GM19468 (cell line): ENCODE data around the gene RGMB.

Experiments used
- ATAC-seq: cut with Tn5 transposase; IDR thresholded peaks from one replicate; pipeline ENCODE4 v1.9.1; 2021; ENCODE audit warnings: mild to moderate bottlenecking, moderate library complexity, moderate number of reproducible peaks; ENCODE audit not compliant: unreplicated experiment; ENCODE audit errors: extremely low read depth

RGMB gene

DNA sequence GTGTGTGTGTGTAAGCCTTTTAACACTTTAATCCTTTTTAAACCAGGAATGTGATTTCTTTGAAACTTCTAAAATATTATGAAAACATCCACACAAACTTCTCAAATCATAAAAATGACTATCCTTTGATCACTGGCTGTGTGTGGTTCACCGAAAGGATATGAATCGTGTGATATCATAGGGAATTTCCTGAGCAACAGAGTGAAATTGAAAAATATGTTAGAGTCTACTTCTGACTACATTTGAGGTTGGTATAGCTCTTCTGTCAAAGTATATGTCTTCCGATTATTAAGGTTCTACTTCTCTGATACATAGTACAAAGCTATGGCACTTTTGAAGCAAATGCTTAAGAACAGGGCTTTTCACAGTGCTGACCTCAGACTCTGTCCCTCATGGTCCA lies 40.3 kb downstream of the RGMB start:
- no peak for ATAC-seq

GRCh38 chr5:98816582-98817222 lies 43.2 kb downstream of the RGMB start:
- no peak for ATAC-seq

- ATAC-seq = no peak
Observed at GRCh38 chr5:98825582-98826375, 52.3 kb downstream of the RGMB start.

DNA sequence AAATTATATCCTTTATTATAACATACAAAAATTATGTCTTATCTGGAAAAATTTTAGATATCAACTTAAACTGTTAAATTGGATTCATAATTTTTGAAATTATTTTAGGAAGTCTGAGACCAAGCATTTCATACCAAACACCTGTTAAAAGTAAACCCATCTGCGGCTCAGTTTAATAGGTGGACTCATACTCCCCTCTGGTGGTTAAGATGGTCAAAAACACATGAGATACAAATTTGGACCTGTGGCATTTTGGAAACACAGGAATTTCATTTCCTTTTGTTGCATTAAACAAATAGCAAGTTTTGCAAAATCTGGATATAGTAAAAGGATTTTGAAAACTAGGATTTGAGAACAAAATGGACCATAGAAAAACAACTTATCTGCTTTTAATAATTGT lies 53.7 kb downstream of the RGMB start:
- ATAC-seq = no peak

DNA sequence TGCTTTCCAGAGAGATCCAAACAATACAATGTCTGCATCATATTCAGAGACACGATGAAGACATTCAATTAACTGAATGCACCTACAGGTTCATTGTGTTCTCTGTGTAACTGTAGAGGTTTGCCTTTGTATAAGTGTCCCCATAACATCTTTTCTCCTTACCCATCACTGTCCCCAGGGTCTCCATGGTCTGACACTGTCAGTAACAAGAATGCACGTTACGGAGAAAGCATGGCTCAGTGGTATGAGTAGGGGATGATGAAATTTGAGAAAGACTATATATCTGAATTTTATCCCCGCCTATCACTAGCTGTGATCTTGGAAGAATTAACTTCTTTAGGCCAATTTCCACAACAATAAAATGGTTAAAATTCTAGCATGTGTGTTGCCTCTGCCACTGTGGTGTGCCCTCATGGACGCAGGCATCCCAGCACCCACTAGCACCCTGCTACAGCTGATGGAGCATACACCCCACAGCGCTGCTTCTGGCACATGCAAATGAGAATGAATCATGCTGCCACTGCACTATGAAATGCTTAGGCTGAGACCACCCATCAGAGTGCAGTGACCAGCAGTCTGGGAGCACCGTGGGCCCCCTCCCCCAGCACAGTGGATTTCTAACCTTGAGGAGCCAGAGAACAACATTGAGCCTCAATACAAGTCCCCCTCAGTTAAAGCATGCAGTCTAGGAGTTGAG lies 54.3 kb downstream of the RGMB start:
- no peak for ATAC-seq

DNA sequence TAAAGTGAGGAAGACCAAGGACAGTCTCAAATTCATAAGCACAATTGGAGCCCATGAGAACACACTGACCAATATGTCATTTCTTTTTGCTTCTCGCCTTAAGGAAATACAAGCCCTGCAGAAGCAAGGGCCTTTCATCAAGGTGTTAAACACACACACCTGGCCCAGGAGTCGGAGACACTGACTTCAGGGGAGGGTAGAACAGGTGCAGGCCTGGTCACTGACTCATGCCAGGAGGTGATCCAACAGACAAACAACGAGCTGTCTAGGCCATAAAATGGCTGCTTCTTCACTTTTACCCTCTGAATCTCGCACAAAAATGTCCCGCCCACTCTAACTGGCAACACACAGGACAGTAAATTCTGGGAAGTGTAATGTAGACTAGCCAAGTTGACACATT lies 62.7 kb downstream of the RGMB start:
- ATAC-seq = no peak

- ATAC-seq = no peak
Observed at GRCh38 chr5:98839469-98840383, 66.3 kb downstream of the RGMB start.

- ATAC-seq = no peak
Observed at GRCh38 chr5:98840946-98841345, 67.5 kb downstream of the RGMB start.

DNA sequence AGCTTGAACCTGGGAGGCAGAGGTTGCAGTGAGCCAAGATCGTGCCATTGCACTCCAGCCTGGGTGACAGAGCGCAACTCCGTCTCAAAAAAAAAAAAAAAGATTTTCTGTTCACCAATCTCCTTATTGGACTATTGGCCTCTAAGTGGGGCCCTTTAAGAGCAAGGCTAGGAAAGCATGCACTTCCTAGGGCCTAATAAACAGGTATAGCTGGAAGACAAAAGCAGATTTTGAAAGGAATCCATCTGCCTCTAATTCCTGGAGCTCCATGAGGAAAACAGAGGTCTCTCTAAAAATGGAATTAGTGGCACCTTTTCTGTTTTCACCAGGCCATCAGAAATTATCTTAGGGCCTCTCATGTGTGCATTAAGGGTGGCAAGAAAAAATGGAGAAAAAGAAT lies 70.0 kb downstream of the RGMB start:
- no peak for ATAC-seq

GRCh38 chr5:98844865-98845264 lies 71.4 kb downstream of the RGMB start:
- ATAC-seq = no peak

GRCh38 chr5:98845878-98846277 lies 72.4 kb downstream of the RGMB start:
- no peak for ATAC-seq
